Measurements from ENCODE around the gene KCNJ9. TPM values are rescaled to one million over a fixed set of nuclear protein-coding genes. Genes with fewer than 3 reads are reported as not detected.

The KCNJ9 gene
- total RNA-seq, 1 donor: not detected

DNA sequence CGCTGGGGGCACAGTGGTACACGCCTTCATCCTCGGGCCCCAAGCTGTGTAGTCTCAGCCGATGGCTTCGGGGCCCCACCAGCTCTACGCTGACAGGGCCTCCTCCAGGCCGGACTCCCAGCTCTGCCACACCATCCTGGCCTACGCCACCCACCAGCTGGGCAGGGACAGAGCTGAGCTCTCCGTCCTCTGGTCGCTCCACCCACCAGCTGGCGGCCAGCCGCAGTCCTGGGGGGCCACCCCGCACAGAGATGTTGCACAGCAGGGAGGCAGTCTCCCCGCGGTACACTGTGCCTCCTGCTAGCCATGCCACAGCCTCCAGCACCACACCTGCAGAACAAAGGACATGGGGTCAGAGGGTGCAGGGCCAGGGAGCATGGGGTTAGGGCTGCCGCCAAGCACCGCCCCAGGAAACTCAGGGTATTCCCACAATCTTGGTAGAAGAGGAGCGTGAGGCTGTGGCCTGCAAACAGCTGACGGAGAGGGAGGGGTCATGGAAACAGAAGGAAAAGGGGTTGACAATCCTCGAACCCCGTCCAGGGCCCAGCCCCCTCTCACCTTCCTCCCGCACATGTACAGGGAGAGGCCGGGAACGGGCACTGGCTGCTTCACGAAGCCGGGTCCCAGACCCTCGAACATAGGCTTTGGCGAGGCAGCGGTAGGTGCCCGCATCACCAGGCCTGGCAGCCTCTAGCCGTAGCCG lies 11.2 kb downstream of the KCNJ9 start:
- Histone ChIP-seq H3K9me3 (ENCODE audit: low read depth, low read length) (no peaks in the 10 kb centered on the region), H3K27me3 (ENCODE audit: insufficient read depth, low read length) (no peaks in the 10 kb centered on the region), H3K4me3 (ENCODE audit: low read length) (no peak overlapping the region), H3K4me1 (ENCODE audit: insufficient read depth, low read length) (peaks cover 23% of the 10 kb centered on the region)

GRCh38 chr1:160093069-160093395 lies 11.7 kb downstream of the KCNJ9 start:
- no peak overlapping the region for H3K4me3 ChIP-seq (ENCODE audit: low read length)
- H3K4me1 ChIP-seq (ENCODE audit: insufficient read depth, low read length): peaks cover 28% of the 10 kb centered on the region
- no peaks in the 10 kb centered on the region for H3K27me3 ChIP-seq (ENCODE audit: insufficient read depth, low read length)
- H3K9me3 ChIP-seq (ENCODE audit: low read depth, low read length): no peaks in the 10 kb centered on the region

GRCh38 chr1:160093624-160094290 lies 12.4 kb downstream of the KCNJ9 start:
- Histone ChIP-seq H3K4me3 (ENCODE audit: low read length) (no peak overlapping the region), H3K9me3 (ENCODE audit: low read depth, low read length) (no peaks in the 10 kb centered on the region), H3K4me1 (ENCODE audit: insufficient read depth, low read length) (peaks cover 30% of the 10 kb centered on the region), H3K27me3 (ENCODE audit: insufficient read depth, low read length) (no peaks in the 10 kb centered on the region)

- Histone ChIP-seq H3K9me3 (ENCODE audit: low read depth, low read length) (no peaks in the 10 kb centered on the region), H3K4me3 (ENCODE audit: low read length) (no peak overlapping the region), H3K4me1 (ENCODE audit: insufficient read depth, low read length) (peaks cover 33% of the 10 kb centered on the region), H3K27me3 (ENCODE audit: insufficient read depth, low read length) (no peaks in the 10 kb centered on the region)
Measured at GRCh38 chr1:160094291-160094625, 12.9 kb downstream of the KCNJ9 start.

- Histone ChIP-seq H3K9me3 (ENCODE audit: low read depth, low read length) (no peaks in the 10 kb centered on the region), H3K4me3 (ENCODE audit: low read length) (no peak overlapping the region), H3K4me1 (ENCODE audit: insufficient read depth, low read length) (peaks cover 38% of the 10 kb centered on the region), H3K27me3 (ENCODE audit: insufficient read depth, low read length) (no peaks in the 10 kb centered on the region)
Measured at GRCh38 chr1:160094806-160095205, 13.5 kb downstream of the KCNJ9 start.

GRCh38 chr1:160095382-160096105 lies 14.2 kb downstream of the KCNJ9 start:
- Histone ChIP-seq H3K4me3 (ENCODE audit: low read length) (no peak overlapping the region), H3K4me1 (ENCODE audit: insufficient read depth, low read length) (peaks cover 41% of the 10 kb centered on the region), H3K27me3 (ENCODE audit: insufficient read depth, low read length) (no peaks in the 10 kb centered on the region), H3K9me3 (ENCODE audit: low read depth, low read length) (no peaks in the 10 kb centered on the region)

DNA sequence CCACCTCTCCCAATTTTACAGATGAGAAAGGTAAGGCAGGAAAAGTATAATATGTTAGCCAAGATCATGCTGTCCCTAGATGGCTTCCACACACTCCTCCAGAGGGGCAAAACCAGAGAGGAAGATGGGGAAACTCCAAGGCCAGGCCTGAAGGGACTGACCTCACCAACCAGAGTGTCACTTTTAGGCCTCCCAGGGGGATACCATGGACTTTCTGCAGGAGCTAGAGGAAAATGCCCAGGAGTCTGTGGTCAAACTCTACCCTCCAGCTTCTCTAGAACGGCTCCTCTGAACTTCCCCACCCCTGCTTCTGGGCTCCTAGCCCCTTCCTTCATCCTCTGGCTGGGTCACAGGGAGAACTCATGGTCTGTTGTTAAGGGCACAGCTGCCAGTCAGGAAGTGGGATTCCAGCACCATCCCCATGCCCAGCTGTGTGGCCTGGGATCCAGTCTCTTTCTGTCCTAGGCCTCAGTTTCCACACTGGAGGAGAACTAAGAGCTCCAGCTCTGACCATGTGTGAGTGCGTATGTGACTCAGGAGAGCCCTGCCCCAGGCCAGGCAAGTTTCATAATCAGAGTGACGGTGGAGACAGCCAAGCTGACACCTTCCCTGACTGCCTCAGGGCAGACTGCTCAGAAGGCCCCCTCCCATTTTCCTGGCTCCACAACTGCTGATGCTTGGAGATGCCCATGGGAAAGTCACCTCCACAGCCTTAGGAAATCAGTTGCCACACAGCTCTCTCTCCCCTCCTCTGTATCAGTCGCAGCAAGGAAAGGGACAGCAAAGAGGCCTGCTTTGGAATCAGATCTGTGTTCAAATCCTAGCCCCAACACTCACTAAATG lies 15.2 kb downstream of the KCNJ9 start:
- Histone ChIP-seq H3K27me3 (ENCODE audit: insufficient read depth, low read length) (no peaks in the 10 kb centered on the region), H3K9me3 (ENCODE audit: low read depth, low read length) (no peaks in the 10 kb centered on the region), H3K4me3 (ENCODE audit: low read length) (no peak overlapping the region), H3K4me1 (ENCODE audit: insufficient read depth, low read length) (peaks cover 50% of the 10 kb centered on the region)

DNA sequence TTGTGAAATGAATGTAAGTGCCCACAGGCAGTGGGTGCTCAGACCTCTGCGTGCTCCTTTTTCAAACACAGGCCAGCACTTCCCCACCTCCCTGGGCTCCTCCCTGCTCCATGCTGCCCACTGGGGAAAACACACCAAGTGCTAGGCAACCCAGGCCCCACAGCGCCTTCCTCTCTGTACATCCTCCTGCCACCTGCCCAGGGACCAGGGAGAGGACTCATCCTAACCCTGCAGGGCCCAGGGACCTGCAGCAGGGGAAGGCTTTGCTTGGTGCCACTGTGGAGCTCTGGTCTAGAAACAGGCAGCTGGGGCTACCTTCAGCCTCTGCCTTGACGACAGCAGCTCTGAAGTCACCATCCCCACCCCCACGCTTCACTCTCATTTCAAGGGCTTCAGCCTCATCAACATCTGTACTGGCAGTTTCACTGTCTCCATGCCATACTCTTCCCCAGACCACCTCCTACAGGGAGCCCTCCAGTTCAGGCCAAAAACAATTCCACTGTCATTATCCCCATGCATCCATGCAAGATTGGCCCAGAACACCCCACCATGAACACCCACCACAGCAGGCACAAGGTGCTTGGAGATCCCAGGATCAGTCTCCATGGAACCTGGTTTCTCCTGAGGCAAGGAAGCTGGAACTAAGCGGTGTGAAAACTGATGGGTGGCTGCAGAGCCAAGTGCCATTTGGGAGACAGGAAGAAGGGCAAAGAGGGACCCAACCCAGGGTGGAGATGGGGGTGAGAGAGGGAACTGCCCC lies 16.0 kb downstream of the KCNJ9 start:
- peak overlapping the region; percentile 67 for H3K4me3 ChIP-seq (ENCODE audit: low read length)
- H3K27me3 ChIP-seq (ENCODE audit: insufficient read depth, low read length): no peaks in the 10 kb centered on the region
- H3K9me3 ChIP-seq (ENCODE audit: low read depth, low read length): no peaks in the 10 kb centered on the region
- H3K4me1 ChIP-seq (ENCODE audit: insufficient read depth, low read length): peaks cover 59% of the 10 kb centered on the region

GRCh38 chr1:160097911-160098851 lies 16.8 kb downstream of the KCNJ9 start, which contains the start of gene IGSF8:
Gene IGSF8, minus strand, starts transcription at chr1:160098619. Its CDS starts 147 bp downstream, at chr1:160098472.
- H3K4me3 ChIP-seq (ENCODE audit: low read length): peak within 1 kb of the TSS; percentile 67
- H3K4me1 ChIP-seq (ENCODE audit: insufficient read depth, low read length): peaks cover 64% of the 10 kb centered on the region

GRCh38 chr1:160098852-160099561 lies 17.7 kb downstream of the KCNJ9 start:
- peak overlapping the region; percentile 54 for H3K4me3 ChIP-seq (ENCODE audit: low read length)
- no peaks in the 10 kb centered on the region for H3K27me3 ChIP-seq (ENCODE audit: insufficient read depth, low read length)
- peaks cover 70% of the 10 kb centered on the region for H3K4me1 ChIP-seq (ENCODE audit: insufficient read depth, low read length)
- no peaks in the 10 kb centered on the region for H3K9me3 ChIP-seq (ENCODE audit: low read depth, low read length)

More at GRCh38 chr1:160097911-160098851, 16.8 kb downstream of the KCNJ9 start, which contains the start of gene IGSF8:
- H3K9me3 ChIP-seq (ENCODE audit: low read depth, low read length): no peaks in the 10 kb centered on the region
- no peaks in the 10 kb centered on the region for H3K27me3 ChIP-seq (ENCODE audit: insufficient read depth, low read length)

GRCh38 chr1:160099716-160100375 lies 18.5 kb downstream of the KCNJ9 start:
- no peaks in the 10 kb centered on the region for H3K27me3 ChIP-seq (ENCODE audit: insufficient read depth, low read length)
- no peak overlapping the region for H3K4me3 ChIP-seq (ENCODE audit: low read length)
- peaks cover 79% of the 10 kb centered on the region for H3K4me1 ChIP-seq (ENCODE audit: insufficient read depth, low read length)
- no peaks in the 10 kb centered on the region for H3K9me3 ChIP-seq (ENCODE audit: low read depth, low read length)

DNA sequence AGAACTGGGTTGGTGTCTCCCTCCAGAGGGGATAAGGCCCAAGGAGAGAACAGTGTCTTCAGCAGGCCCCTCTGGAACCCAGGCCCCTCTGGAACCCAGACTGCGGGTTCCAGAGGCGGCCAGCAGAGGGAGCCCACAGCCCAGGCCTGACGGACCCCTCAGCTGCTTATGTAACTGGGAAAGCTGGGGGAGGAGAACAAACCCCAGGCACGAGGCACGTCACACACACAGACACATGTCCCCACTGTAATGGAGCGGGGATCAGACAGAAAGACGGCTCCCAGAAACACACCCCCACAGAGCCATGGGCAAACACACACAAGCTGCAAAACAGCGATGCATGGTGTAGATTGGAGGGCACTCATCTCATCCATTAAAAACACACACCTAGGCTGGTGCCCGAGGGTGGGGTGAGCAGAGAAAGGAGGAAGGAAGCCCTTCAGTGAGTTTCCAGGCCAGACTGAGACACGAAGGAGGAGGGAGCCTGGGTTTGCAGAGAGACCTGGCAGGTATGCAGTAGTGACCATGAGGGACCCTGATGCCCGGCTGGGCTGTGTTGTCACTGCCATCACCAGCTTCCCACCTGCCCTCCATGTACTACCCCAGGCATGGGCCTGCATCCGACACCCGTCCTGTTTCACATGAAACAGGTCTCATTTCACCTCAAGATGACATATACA lies 19.8 kb downstream of the KCNJ9 start:
- Histone ChIP-seq H3K27me3 (ENCODE audit: insufficient read depth, low read length) (no peaks in the 10 kb centered on the region), H3K9me3 (ENCODE audit: low read depth, low read length) (no peaks in the 10 kb centered on the region), H3K4me3 (ENCODE audit: low read length) (no peak overlapping the region), H3K4me1 (ENCODE audit: insufficient read depth, low read length) (peaks cover 80% of the 10 kb centered on the region)

All from mononuclear cell (primary cell).